ENCODE results near the gene CRAMP1.

GRCh38 chr16:1668612-1669319 is 56.6 kb downstream of the CRAMP1 start:
- no peak for TF ChIP-seq CTCF (IDR thresholded peaks at IDR 0.05)
- no peak for TF ChIP-seq POLR2A (IDR thresholded peaks at IDR 0.05; ENCODE audit: low read depth)
